H9 (cell line): Measurements from ENCODE around the gene HTR2B. TPM values are rescaled to one million over a fixed set of nuclear protein-coding genes. Genes with fewer than 3 reads are reported as not detected.
"Not testable (repeated sequence)": the region's sequence is repeated elsewhere in the genome, so short reads cannot be mapped to it uniquely, and the experiment has no call there.

Source experiments
- DNase-seq: peaks from one replicate; pipeline ENCODE4 v3.0.0-alpha.2; 2017
- H2AFZ ChIP-seq: one replicate; pipeline ENCODE4 v1.6.1; 2013; ENCODE audit warnings: mild to moderate bottlenecking, low read length, control low read depth, moderate library complexity
- H2AK5ac ChIP-seq: 2 replicates; pipeline ENCODE4 v1.6.1; 2013; ENCODE audit warnings: low read length, control low read depth, mixed read lengths; ENCODE audit not compliant: insufficient read length
- H2BK120ac ChIP-seq: one replicate; pipeline ENCODE4 v1.6.1; 2013; ENCODE audit warnings: low read depth, mild to moderate bottlenecking, low read length, control low read depth, inconsistent platforms; ENCODE audit not compliant: poor library complexity, severe bottlenecking
- H2BK12ac ChIP-seq: 2 replicates; pipeline ENCODE4 v1.6.1; 2013; ENCODE audit warnings: low read length, control low read depth, mixed read lengths, low read depth; ENCODE audit not compliant: insufficient read length
- H2BK15ac ChIP-seq: 2 replicates; pipeline ENCODE4 v1.6.1; 2013; ENCODE audit warnings: low read depth, low read length, control low read depth
- H2BK20ac ChIP-seq: one replicate; pipeline ENCODE4 v1.6.1; 2013; ENCODE audit warnings: low read depth, mild to moderate bottlenecking, low read length, control low read depth, inconsistent platforms; ENCODE audit not compliant: poor library complexity, severe bottlenecking
- H2BK5ac ChIP-seq: 2 replicates; pipeline ENCODE4 v1.6.1; 2013; ENCODE audit warnings: low read length, control low read depth, mixed read lengths; ENCODE audit not compliant: insufficient read length
- H3K14ac ChIP-seq: 2 replicates; pipeline ENCODE4 v1.6.1; 2013; ENCODE audit warnings: low read length, control low read depth; ENCODE audit not compliant: insufficient read depth
- H3K18ac ChIP-seq: 2 replicates; pipeline ENCODE4 v1.6.1; 2013; ENCODE audit warnings: low read depth, mild to moderate bottlenecking, mixed read lengths, low read length, control low read depth; ENCODE audit not compliant: insufficient read length
- H3K23ac ChIP-seq: 2 replicates; pipeline ENCODE4 v1.6.1; 2013; ENCODE audit warnings: low read length, control low read depth, mixed read lengths, low read depth; ENCODE audit not compliant: insufficient read length
- H3K23me2 ChIP-seq: 2 replicates; pipeline ENCODE4 v1.6.1; 2013; ENCODE audit warnings: low read depth, mild to moderate bottlenecking, mixed read lengths, low read length, control low read depth; ENCODE audit not compliant: insufficient read length, poor library complexity, severe bottlenecking
- H3K27ac ChIP-seq: 2 replicates; pipeline ENCODE4 v1.5.1; 2013; ENCODE audit warnings: low read length, control low read depth, mixed read lengths, low read depth; ENCODE audit not compliant: insufficient read length
- H3K27me3 ChIP-seq: 2 replicates; pipeline ENCODE4 v1.6.1; 2013; ENCODE audit warnings: low read length, control low read depth, inconsistent platforms; ENCODE audit not compliant: insufficient read depth
- H3K4ac ChIP-seq: 2 replicates; pipeline ENCODE4 v1.6.1; 2013; ENCODE audit warnings: low read depth, mild to moderate bottlenecking, control low read depth, inconsistent platforms, low read length, moderate library complexity
- H3K4me1 ChIP-seq: 2 replicates; pipeline ENCODE4 v1.6.1; 2013; ENCODE audit warnings: low read length, control low read depth, inconsistent platforms; ENCODE audit not compliant: insufficient read depth
- H3K4me2 ChIP-seq: 2 replicates; pipeline ENCODE4 v1.6.1; 2013; ENCODE audit warnings: low read length, control low read depth, mixed read lengths; ENCODE audit not compliant: insufficient read length, insufficient read depth
- H3K56ac ChIP-seq: 2 replicates; pipeline ENCODE4 v1.6.1; 2013; ENCODE audit warnings: low read depth, mild to moderate bottlenecking, mixed read lengths, low read length, control low read depth; ENCODE audit not compliant: insufficient read length
- H3K79me1 ChIP-seq: 2 replicates; pipeline ENCODE4 v1.6.1; 2013; ENCODE audit warnings: low read depth, mild to moderate bottlenecking, moderate library complexity, low read length, control low read depth, inconsistent platforms; ENCODE audit not compliant: insufficient read depth, poor library complexity, severe bottlenecking
- H3K79me2 ChIP-seq: 2 replicates; pipeline ENCODE4 v1.6.1; 2013; ENCODE audit warnings: low read length, control low read depth, inconsistent platforms; ENCODE audit not compliant: insufficient read depth
- H3K9ac ChIP-seq: 2 replicates; pipeline ENCODE4 v1.6.1; 2013; ENCODE audit warnings: low read length, control low read depth, mixed read lengths; ENCODE audit not compliant: insufficient read length; ENCODE audit errors: extremely low read depth
- H3K9me3 ChIP-seq: one replicate; pipeline ENCODE4 v1.6.1; 2013; ENCODE audit warnings: low read depth, low read length, inconsistent platforms; ENCODE audit not compliant: control insufficient read depth
- H3T11ph ChIP-seq: one replicate; pipeline ENCODE4 v1.6.1; 2013; ENCODE audit warnings: mild to moderate bottlenecking, low read length, control low read depth, inconsistent platforms
- H4K20me1 ChIP-seq: one replicate; pipeline ENCODE4 v1.6.1; 2013; ENCODE audit not compliant: control insufficient read depth, insufficient read length, insufficient read depth
- H4K5ac ChIP-seq: 2 replicates; pipeline ENCODE4 v1.6.1; 2013; ENCODE audit warnings: low read depth, mild to moderate bottlenecking, mixed read lengths, low read length, control low read depth; ENCODE audit not compliant: insufficient read length
- H4K8ac ChIP-seq: replicated peaks from 2 replicates; pipeline ENCODE4 v1.6.1; 2013; ENCODE audit warnings: low read length, control low read depth, mixed read lengths, low read depth; ENCODE audit not compliant: insufficient read length
- H4K91ac ChIP-seq: 2 replicates; pipeline ENCODE4 v1.6.1; 2013; ENCODE audit warnings: low read depth, mild to moderate bottlenecking, moderate library complexity, mixed read lengths, low read length, control low read depth; ENCODE audit not compliant: insufficient read length
- H3K27ac Mint-ChIP-seq, 3 experiments: 2 replicates in 2 of 3; 3 replicates in 1 of 3; pipeline ENCODE4 v1.8.0; 2020 to 2021; ENCODE audit warnings: mixed read lengths in 3 of 3, mild to moderate bottlenecking in 1 of 3, moderate library complexity in 1 of 3
- H3K27me3 Mint-ChIP-seq: 2 replicates; pipeline ENCODE4 v1.8.0; 2021; ENCODE audit warnings: low read depth, mild to moderate bottlenecking, moderate library complexity, mixed read lengths
- H3K36me3 Mint-ChIP-seq, 3 experiments: 2 replicates in 2 of 3; 3 replicates in 1 of 3; pipeline ENCODE4 v1.8.0; 2020 to 2021; ENCODE audit warnings: low read depth in 3 of 3, mixed read lengths in 3 of 3; ENCODE audit not compliant: insufficient read depth in 1 of 3
- H3K4me1 Mint-ChIP-seq, 2 experiments: 2 replicates each; pipeline ENCODE4 v1.8.0; 2020; ENCODE audit warnings: mixed read lengths in 2 of 2
- H3K4me3 Mint-ChIP-seq, 2 experiments: 2 replicates in 1 of 2; 3 replicates in 1 of 2; pipeline ENCODE4 v1.8.0; 2020 to 2021; ENCODE audit warnings: mild to moderate bottlenecking in 2 of 2, mixed read lengths in 2 of 2, moderate library complexity in 1 of 2
- H3K9me3 Mint-ChIP-seq, 2 experiments: 2 replicates in 1 of 2; 3 replicates in 1 of 2; pipeline ENCODE4 v1.8.0; 2020; ENCODE audit warnings: mild to moderate bottlenecking in 2 of 2, mixed read lengths in 2 of 2, moderate library complexity in 1 of 2
- CTCF ChIP-seq: fragments of 200-600 bp; sonication (generic); conservative IDR thresholded peaks from 3 replicates; pipeline ENCODE4 v1.8.0; 2021; ENCODE audit warnings: antibody characterized with exemption, mild to moderate bottlenecking
- WGBS: extraction: QIAGEN DNeasy Blood & Tissue Kit; methylation state at CpG from one replicate; pipeline ENCODE4 v1.1.7; 2013; ENCODE audit warnings: missing lambda C conversion rate, low lambda C conversion rate, mixed read lengths; ENCODE audit not compliant: insufficient read length; ENCODE audit errors: extremely low coverage; 5-methylcytosine and 5-hydroxymethylcytosine counted together
- total RNA-seq: library from RNA; stranded (reverse); gene quantifications from 2 replicates; pipeline ENCODE4 v1.2.1, GENCODE V29; 2021

HTR2B gene
- total RNA-seq, 1 experiment from 2014 or later, result not detected

GRCh38 chr2:231100990-231101389 is 23.9 kb downstream of the HTR2B start:
- Histone ChIP-seq H3K4me1 (no peaks in the 10 kb centered on the region), H2BK20ac (no peak overlapping the region), H3K27ac (no peak overlapping the region), H3T11ph (no peak overlapping the region), H3K23me2 (no peaks in the 10 kb centered on the region), H4K8ac (no peak overlapping the region), H3K9me3 (peaks cover 19% of the 10 kb centered on the region), H3K14ac (no peak overlapping the region), H3K9ac (no peak overlapping the region), H3K18ac (no peak overlapping the region), H4K91ac (no peak overlapping the region), H3K79me2 (0 out of 2 replicates have a peak, but pooled peaks cover 2% of the 10 kb centered on the region), H3K4ac (no peak overlapping the region), H3K4me2 (no peak overlapping the region), H2BK120ac (no peak overlapping the region), H2BK15ac (no peak overlapping the region), H4K20me1 (no peaks in the 10 kb centered on the region), H4K5ac (no peak overlapping the region), H3K27me3 (no peaks in the 10 kb centered on the region), H3K56ac (no peak overlapping the region), H2AFZ (no peak overlapping the region), H3K79me1 (peaks cover 5% of the 10 kb centered on the region), H2BK5ac (no peak overlapping the region), H3K23ac (no peak overlapping the region), H2AK5ac (no peak overlapping the region), H2BK12ac (no peak overlapping the region)
- no CpG with 5 or more reads among the region's 4 CpGs for WGBS
- H3K4me1 Mint-ChIP-seq, result peaks cover 0 to 3% of the 10 kb centered on the region in 2 experiments; a peak in 2 of 4 replicates
- H3K4me3 Mint-ChIP-seq, result no peak overlapping the region
- peaks cover 47 to 56% (median 53%) of the 10 kb centered on the region in 3 experiments for H3K36me3 Mint-ChIP-seq
- no peak for TF ChIP-seq CTCF
- no peak for DNase-seq
- H3K9me3 Mint-ChIP-seq, result peaks cover 13 to 16% of the 10 kb centered on the region in 2 experiments
- no peaks in the 10 kb centered on the region for H3K27me3 Mint-ChIP-seq
- H3K27ac Mint-ChIP-seq, result peak overlapping the region in 2 of 3 experiments; percentile 58 to 89; a peak in 4 of 7 replicates

GRCh38 chr2:231100321-231100720 is 24.5 kb downstream of the HTR2B start:
- not testable (repeated sequence) for H2AFZ ChIP-seq, H3K27me3 Mint-ChIP-seq, H3K27me3 ChIP-seq, H2BK20ac ChIP-seq, H3K18ac ChIP-seq, H2AK5ac ChIP-seq, H3K79me1 ChIP-seq, H3T11ph ChIP-seq, H3K23me2 ChIP-seq, DNase-seq, H4K91ac ChIP-seq, H3K4me3 Mint-ChIP-seq, H2BK12ac ChIP-seq, H3K23ac ChIP-seq, H2BK15ac ChIP-seq, H3K14ac ChIP-seq, H3K9ac ChIP-seq, H2BK5ac ChIP-seq, H3K4me2 ChIP-seq, H2BK120ac ChIP-seq, H3K4me1 ChIP-seq, H4K20me1 ChIP-seq, H3K56ac ChIP-seq, H3K4me1 Mint-ChIP-seq, H4K8ac ChIP-seq, H3K79me2 ChIP-seq, H4K5ac ChIP-seq, H3K4ac ChIP-seq, H3K27ac ChIP-seq
- H3K9me3 ChIP-seq, result peaks cover 19% of the 10 kb centered on the region
- Mint-ChIP-seq H3K27ac (peak overlapping the region in 2 of 3 experiments; percentile 11 to 88; a peak in 3 of 7 replicates), H3K36me3 (peaks cover 52 to 58% (median 57%) of the 10 kb centered on the region in 3 experiments), H3K9me3 (peaks cover 13 to 16% of the 10 kb centered on the region in 2 experiments)
- WGBS, result no CpG with 5 or more reads among the region's 2 CpGs
